ENCODE data around the gene NCR2.

- TF ChIP-seq CTCF (IDR thresholded peaks at IDR 0.05) (no peak), POLR2A (IDR thresholded peaks at IDR 0.05) (no peak), EP300 (IDR thresholded peaks at IDR 0.05) (no peak)
Measured at GRCh38 chr6:41335943-41336342, 535 bp downstream of the NCR2 start.

All from ovary (tissue), 3 donors.